ENCODE data around the gene CDK10.
"Not testable (repeated sequence)": the region's sequence is repeated elsewhere in the genome, so short reads cannot be mapped to it uniquely, and the experiment has no call there.

The CDK10 gene

DNA sequence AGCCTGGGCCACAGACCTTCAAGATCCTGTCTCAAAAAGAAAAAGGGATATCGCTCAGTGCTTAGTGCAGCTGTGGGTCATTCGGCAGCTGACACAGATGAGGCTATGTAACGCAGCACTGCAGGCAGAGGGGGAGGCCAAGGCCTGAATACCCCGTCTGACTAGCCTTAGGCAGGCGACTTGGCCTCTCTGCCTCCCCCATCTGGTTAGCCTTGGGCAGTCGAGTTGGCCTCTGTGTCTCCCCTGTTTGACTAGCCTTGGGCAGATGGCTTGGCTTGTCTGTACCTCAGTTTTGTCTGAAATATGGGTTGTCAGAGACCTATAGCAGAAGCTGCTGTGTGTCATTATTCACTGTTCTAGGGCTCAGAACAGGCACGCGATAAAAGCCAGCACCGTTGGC is 18.9 kb upstream of the CDK10 start:
- DNase-seq (ENCODE audit: low spot score), result no peak

DNA sequence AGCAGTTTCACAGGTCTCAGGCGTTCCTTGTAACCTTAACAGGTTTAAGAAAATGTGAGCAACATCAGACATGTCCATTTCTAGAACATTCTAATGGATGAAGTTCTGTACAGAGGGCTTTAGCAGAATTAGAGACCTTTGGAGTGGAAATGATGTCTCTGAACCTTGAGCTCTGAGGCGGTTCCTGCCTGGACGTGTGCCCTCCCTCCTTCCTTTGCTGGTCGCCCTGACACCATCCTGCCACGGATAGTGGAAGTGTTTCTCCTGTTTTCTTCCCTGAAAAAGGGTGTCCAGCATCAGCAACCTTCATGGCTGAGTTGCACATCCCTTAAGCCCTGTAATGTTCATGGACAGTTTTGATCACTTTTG is 17.7 kb upstream of the CDK10 start:
- no peak for DNase-seq (ENCODE audit: low spot score)

DNA sequence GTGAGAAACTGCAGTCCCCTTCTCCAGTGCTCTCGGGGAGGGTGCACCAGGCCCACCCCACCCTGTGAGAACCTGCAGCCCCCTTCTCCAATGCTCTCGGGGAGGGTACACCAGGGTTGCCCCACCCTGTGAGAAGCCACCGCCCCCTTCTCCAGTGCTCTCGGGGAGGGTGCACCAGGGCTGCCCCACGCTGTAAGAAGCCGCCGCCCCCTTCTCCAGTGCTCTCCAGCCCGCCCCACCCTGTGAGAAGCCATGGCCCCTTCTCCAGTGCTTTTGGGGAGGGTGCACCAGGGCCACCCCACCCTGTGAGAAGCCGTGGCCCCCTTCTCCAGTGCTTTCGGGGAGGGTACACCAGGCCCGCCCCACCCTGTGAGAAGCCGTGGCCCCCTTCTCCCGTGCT is 16.7 kb upstream of the CDK10 start:
- DNase-seq (ENCODE audit: low spot score), result no peak

DNA sequence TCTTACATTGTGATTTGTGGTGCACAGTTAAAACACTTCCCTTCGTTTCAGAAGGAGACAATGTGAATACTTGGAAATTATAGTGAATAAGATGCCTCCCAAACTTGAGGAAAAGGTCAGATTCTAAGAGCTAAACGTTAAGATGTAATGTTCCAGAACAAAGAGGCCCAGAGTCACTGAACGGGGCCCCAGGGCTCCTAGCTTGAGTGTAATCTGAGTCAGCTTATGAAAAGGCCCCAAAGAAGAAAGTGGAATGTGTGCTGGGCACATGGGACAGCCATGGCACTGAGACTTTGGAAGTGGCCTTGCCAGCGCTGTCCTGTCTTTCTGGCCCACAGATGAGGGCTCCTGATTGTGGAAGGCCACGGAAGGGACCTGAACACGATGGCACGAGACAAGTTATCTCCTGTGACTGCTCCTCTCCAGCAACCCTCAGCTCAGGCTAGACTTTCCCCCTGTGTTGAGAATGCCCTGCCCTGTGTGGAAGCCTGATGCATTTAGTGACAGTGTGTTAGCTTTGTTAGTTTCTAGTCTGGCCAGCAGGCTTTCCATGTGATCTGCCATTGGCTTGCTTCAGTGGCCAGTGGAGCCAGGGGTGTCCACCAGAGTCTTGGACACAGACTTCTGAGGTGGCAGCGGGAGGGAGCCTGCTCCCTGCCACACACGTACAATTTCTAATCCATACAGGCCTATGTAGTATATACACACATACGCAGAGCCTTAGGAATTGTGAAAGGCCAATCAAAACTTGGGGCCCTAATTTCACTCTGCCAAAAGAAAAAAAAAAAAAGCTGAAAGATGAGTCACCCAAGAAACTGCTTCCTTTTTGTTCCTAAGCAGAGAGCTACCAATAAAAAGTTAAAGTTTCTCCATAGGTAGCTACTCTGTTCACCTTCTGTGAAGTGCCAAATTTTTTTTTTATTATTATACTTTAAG is 15.7 kb upstream of the CDK10 start:
- no peak for DNase-seq (ENCODE audit: low spot score)

DNA sequence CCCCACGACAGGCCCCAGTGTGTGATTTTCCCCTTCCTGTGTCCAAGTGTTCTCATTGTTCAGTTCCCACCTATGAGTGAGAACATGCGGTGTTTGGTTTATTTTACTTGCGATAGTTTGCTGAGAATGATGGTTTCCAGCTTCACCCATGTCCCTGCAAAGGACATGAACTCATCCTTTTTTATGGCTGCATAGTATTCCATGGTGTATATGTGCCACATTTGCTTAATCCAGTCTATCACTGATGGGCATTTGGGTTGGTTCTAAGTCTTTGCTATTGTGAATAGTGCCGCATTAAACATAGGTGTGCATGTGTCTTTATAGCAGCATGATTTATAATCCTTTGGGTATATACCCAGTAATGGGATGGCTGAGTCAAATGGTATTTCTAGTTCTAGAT is 14.9 kb upstream of the CDK10 start:
- DNase-seq (ENCODE audit: low spot score), result not testable (repeated sequence)

DNA sequence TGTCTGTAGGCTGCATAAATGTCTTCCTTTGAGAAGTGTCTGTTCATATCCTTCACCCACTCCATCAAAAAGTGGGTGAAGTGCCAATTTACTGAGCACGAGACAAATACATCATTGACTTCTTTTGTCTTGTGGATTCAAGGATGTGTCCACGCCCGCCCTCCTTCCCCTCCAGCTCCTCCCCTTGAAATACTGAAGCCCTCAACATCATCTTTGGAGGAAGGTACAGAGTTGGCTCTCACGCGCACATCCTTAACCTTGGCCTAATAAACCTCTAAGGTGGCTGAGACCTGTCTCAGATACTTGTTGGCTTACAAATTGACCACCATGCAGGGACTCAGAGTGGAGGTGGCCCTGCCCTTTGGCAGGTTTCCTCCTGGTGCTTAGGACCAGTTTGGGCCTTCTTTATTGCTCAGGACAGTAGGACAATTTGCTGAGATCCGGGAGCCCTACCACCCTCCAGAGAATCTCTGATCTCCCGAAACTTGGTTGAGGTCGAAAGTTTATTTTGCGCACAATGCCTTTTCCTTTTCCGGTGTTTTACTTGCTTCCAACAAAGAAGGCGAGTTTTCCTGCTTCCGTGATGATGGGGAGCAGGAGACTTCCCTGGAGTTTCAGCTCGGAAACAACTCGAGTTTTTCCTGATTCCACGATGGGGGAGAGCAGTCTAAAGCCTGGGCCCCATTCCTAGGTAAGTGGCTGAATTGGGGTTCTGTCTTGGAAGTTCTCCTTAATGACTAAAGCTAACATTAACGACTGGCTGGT is 14.1 kb upstream of the CDK10 start:
- no peak for DNase-seq (ENCODE audit: low spot score)

DNA sequence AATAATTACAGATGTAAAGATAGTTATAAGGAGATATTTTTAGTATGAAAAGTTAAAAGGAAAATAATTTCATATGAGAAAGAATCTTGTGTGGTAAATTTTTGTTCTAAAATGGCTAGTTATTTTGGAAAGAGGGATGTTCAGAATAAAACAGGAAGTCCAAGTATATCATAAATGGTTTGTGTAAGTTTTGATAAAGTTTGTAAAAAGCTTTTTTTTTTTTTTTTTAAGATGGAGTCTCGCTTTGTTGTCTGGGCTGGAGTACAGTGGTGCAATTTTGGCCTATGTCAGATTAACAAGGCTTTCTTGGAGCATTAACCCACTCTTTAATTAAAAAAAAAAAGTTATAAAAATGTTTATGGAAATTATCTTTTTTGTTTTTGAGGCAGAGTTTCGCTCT is 8.2 kb upstream of the CDK10 start:
- DNase-seq (ENCODE audit: low spot score), result no peak

DNA sequence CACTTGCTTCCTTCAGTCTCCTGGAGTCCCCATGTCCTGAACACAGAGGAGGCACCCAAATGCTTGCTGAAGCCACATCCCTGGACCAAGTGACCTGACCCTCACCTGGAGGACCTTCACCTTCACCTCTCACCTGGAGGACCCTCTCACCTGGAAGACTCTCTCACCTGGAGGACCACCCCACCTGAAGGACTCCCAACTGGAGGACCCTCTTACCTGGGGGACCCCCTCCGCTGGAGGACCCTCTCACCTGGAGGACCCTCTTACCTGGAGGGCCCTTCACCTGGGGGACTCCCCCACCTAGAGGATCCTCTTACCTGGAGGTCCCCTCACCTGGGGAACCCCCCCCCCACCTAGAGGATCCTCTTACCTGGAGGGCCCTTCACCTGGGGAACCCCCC is 573 bp upstream of the CDK10 start:
- DNase-seq (ENCODE audit: low spot score), result no peak

DNA sequence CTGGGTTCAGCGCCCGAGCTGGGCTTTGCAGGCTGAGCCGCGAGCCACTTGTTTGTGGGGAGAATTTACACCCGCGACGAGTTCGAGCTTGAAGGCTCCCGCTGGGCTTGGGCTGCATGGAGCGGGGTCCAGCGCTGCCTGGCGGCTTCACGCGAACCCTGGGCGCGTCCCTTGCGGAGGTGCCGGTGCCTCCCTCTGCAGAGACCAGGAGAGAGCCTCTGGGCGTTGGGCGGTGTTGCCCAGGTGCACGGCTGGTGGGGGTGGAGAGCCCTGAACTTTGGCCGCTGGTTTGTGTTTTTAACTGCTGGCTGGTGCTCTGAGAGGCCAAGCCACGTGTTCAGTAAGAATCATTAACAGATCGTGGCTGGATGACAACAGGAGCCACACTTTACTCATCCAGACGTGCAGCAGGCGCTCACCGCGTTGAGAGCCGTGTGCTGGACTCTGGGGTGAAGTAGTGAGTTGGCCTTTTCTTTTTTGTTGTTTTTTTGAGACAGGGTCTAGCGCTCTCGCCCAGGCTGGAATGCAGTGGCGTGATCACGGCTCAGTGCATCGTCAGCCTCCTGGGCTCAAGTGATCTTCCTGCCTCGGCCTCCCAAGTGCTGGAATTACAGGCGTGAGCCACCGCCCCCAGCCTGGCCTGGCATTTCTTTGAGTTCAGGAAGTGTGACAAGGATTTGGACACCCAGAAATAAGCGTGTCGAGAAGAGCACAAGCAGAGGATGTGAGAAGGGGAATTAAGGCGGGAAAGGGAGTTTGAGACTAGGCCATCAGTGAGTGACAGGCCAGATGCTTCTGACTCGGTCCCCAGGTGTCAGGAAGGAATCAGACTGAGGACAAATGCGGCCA is 827 bp downstream of the CDK10 start:
- DNase-seq (ENCODE audit: low spot score), result no peak

DNA sequence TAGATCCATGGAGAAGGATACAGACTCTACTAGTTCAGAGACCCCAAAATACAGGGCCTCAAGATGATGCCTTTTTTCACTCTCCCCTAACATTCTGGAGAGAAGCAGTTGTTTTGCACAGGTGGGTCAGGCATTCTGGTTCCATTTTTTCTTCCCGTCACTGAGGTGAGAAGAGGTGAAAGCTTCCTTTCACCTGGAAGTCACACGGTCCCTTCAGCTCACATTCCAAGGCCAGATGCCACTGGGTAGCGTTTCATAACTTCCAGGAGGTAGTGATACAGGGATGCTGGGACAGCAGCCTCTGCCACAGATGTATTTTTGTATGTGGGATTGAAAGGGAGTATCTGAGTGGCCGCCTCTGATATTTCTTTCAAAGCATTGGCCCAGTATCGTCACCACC is 1.9 kb downstream of the CDK10 start:
- DNase-seq (ENCODE audit: low spot score), result no peak

DNA sequence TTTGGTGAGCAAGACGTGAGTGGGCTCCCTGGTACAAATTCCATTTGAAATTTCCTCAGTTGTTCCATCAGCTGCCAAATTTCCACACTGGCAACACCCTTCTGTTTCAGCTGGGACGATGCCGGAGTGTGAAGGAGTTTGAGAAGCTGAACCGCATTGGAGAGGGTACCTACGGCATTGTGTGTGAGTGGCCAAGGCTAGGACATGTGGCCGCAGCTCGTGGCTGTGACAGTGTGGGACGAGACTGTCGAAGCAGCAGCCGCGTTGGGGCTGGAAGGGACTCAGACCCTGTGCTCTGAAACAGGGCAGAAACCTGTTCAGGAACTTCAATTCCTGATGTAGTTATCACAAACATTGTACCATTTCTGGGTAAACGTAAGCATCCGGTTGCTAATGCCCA is 2.7 kb downstream of the CDK10 start:
- DNase-seq (ENCODE audit: low spot score), result no peak

DNA sequence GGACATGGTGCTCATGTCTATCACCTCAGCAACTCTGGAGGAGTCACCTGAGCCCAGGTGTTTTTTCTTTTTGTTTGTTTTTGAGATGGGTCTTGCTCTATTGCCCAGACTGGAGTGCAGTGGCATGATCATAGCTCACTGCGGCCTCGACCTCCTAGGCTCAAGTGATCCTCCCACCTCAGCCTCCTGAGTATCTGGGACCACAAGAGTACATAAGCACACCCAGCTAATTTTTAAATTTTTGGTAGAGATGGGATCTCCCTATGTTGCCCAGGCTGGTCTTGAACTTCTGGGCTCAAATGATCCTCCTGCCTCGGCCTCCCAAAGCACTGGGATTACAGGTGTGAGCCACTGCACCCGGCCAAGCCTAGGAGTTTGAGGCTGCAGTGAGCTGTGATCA is 3.1 kb downstream of the CDK10 start:
- not testable (repeated sequence) for DNase-seq (ENCODE audit: low spot score)

DNA sequence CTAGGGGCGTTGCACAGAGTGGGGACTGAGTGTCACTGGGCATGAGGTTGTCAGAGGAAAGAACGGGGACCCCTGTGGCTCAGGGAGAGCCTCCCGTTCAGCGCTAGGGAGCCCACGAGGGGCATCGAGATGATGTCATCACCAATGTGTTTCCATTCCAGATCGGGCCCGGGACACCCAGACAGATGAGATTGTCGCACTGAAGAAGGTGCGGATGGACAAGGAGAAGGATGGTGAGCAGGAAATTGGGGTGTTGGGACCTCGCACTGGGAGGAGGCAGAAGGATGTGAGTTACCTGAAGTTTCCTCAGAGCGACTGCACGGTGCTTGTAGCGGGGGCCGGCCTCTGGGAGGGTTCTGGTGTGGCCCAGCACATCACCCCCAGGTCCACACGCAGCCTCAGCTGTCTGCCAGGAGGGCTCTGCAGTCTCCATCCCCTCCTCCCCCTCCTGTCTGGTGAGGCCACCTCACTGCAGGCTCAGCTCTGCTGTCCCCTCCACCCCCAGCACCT is 4.0 kb downstream of the CDK10 start:
- DNase-seq (ENCODE audit: low spot score), result no peak

DNA sequence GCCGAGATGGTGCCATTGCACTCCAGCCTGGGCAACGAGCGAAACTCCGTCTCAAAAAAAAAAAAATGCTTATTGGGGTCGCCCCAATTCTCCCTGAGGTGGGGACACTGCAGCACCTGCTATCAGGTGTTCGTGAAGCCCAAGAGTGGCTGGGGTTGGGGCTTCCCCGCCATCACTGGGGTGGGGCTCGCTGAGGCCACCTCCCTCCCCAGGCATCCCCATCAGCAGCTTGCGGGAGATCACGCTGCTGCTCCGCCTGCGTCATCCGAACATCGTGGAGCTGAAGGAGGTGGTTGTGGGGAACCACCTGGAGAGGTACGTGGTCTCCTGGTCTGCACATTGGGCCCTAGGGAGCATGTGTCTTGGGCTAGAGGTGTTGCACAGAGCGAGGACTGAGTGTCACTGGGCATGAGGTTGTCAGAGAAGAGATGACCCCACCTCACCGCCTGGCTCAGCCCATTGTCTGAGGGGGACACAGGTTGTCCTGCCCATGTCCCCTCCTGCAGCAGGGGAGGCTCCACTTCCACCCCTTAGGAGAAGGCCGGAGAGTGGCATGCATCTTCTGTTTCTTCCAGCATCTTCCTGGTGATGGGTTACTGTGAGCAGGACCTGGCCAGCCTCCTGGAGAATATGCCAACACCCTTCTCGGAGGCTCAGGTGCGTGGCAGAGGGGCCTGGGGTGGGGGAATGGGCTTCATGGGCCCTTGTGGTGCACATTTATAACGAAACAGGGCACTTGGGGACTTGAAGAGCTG is 4.9 kb downstream of the CDK10 start:
- DNase-seq (ENCODE audit: low spot score), result no peak

DNA sequence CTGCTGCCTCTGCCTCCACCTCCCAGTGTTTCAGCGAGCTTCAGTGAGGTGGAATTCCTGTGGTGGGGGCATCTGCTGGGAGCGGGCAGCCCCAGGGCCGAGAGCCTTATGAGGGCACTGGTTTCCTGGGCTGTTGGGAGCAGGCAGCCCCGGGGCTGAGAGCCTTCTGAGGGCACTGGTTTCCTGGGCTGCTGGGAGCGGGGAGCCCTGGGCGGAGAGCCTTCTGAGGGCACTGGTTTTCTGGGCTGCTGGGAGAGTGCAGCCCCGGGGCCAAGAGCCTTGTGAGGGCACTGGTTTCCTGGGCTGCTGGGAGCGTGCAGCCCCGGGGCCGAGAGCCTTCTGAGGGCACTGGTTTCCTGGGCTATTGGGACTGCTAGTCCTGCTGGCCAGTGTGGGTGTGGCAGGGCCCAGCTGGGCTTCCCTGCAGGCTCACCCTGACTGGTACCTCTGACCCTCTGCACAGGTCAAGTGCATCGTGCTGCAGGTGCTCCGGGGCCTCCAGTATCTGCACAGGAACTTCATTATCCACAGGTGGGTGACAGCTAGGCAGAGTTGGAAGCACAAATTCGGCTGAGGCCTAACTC is 5.6 kb downstream of the CDK10 start:
- no peak for DNase-seq (ENCODE audit: low spot score)

DNA sequence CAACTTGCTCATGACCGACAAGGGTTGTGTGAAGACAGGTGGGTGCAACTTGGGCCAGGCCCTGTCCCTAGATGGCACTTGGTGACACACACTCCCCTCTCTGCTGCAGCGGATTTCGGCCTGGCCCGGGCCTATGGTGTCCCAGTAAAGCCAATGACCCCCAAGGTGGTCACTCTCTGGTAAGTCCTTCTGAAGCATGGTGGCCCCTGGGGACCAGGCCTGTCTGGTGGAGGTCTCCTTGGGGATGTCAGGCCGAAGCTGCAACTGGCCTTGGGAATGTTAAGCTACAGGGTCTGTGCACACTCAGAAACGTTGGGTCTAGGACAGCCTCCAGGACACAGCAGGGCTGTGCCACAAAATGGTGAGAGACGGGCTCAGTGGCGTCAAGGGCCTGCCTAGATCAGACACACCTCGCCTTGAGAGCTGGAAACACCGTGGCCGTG is 6.8 kb downstream of the CDK10 start:
- no peak for DNase-seq (ENCODE audit: low spot score)

DNA sequence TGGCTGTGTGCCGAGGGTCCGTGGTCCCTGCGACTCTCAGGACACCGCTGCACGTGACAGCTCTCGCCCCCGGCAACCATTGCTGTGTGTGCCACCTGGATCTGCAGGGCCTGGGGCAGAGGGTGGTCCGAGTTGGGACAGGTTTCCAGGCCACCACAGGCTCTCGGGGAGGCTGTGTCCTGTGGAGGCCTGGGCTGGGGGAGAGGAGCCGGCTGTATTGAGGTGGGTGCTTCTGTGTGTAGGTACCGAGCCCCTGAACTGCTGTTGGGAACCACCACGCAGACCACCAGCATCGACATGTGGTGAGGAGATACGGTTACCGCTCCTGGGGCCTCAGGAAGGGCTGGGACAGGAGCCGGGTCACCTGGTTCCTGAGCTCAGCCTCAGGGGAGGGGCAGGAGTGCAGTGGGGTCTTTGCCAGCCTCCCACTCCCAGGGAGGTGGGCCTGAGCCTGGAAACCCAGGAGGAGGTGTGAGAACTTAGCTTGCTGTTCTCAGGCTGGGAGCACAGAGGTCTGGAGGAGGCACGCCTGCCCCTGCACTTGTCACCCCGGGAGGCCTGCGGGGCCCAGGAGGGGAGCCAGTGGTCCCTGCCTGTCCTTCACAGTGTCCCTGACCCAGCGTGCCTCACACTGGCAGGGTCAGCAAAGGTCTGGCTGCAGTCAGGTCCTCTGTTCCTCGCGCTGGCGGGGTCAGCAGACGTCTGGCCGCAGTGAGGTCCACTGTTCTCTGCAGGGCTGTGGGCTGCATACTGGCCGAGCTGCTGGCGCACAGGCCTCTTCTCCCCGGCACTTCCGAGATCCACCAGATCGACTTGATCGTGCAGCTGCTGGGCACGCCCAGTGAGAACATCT is 7.7 kb downstream of the CDK10 start:
- DNase-seq (ENCODE audit: low spot score), result no peak

DNA sequence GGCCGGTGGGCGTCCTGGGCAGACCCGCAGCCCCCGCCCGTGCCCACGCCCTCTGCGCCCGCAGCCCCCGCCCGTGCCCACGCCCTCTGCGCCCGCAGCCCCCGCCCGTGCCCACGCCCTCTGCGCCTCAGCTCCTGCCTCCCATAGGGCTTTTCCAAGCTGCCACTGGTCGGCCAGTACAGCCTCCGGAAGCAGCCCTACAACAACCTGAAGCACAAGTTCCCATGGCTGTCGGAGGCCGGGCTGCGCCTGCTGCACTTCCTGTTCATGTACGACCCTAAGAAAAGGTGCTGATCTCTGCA is 8.2 kb downstream of the CDK10 start:
- DNase-seq (ENCODE audit: low spot score), result not testable (repeated sequence)

DNA sequence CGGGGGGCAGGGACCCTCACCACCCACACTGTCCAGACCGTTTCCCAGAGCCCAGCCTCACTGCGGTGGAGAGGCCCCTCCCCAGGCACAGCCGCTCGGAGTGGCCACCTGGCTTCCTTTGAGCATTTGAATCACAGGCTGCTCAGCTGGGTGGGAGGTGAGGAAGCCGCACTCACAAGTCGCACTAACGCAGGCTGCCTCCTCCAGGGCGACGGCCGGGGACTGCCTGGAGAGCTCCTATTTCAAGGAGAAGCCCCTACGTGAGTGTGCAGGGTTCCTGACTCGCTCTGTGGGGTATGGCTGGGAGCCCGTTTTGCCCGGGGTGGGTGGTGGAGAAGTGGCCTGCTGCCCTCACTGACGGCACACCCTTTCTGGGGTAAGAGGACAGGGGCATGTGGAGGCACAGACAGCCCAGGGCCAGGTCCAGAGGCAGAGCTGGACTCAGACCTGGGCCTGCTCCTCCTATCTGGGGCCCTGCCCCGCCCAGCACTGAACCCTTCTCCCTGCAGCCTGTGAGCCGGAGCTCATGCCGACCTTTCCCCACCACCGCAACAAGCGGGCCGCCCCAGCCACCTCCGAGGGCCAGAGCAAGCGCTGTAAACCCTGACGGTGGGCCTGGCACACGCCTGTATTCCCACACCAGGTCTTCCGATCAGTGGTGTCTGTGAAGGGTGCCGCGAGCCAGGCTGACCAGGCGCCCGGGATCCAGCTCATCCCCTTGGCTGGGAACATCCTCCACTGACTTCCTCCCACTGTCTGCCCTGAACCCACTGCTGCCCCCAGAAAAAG is 8.8 kb downstream of the CDK10 start:
- no peak for DNase-seq (ENCODE audit: low spot score)

Data from ecto neural progenitor cell (in vitro differentiated cells).